ENCODE data around the gene MPST. TPM values are rescaled to one million over a fixed set of nuclear protein-coding genes. Genes with fewer than 3 reads are reported as not detected.

The MPST gene
- total RNA-seq, 4 donors from 2014 or later: 37.1 to 152 (median 84.1) TPM

DNA sequence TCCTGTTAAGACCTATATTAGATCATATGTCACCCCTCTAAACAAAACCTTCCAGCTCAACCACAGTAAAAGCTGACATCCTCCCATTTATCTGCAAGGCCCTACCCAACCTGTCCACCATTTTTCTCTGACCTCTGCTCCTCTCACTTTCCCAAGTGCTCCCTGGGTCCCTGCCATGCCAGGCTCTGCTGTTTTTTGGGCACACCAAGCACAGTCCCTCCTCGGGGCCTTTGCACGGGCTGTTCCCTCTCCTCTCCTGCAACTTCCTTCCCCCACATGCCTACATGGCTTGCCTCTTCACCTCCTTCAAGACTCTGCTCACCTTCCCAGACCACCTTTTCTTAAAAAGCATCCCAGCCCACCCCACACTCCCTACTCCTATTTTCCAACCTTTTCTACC lies 10.1 kb upstream of the MPST start:
- no peaks in the 10 kb centered on the region for H3K9me3 ChIP-seq
- no peak overlapping the region for H3K27ac ChIP-seq
- no peak for DNase-seq
- intact Hi-C loops (cut with DNase I; ENCODE audit: low total_unique reads): no loop called here
- no peaks in the 10 kb centered on the region for H3K36me3 ChIP-seq
- H3K4me3 ChIP-seq: no peak overlapping the region
- TF ChIP-seq, protein P1, sequence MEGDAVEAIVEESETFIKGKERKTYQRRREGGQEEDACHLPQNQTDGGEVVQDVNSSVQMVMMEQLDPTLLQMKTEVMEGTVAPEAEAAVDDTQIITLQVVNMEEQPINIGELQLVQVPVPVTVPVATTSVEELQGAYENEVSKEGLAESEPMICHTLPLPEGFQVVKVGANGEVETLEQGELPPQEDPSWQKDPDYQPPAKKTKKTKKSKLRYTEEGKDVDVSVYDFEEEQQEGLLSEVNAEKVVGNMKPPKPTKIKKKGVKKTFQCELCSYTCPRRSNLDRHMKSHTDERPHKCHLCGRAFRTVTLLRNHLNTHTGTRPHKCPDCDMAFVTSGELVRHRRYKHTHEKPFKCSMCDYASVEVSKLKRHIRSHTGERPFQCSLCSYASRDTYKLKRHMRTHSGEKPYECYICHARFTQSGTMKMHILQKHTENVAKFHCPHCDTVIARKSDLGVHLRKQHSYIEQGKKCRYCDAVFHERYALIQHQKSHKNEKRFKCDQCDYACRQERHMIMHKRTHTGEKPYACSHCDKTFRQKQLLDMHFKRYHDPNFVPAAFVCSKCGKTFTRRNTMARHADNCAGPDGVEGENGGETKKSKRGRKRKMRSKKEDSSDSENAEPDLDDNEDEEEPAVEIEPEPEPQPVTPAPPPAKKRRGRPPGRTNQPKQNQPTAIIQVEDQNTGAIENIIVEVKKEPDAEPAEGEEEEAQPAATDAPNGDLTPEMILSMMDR (IDR thresholded peaks at IDR 0.05): no peak
- TF ChIP-seq POLR2A (IDR thresholded peaks at IDR 0.05): no peak
- no peaks in the 10 kb centered on the region for H3K27me3 ChIP-seq
- H3K4me1 ChIP-seq: no peaks in the 10 kb centered on the region

DNA sequence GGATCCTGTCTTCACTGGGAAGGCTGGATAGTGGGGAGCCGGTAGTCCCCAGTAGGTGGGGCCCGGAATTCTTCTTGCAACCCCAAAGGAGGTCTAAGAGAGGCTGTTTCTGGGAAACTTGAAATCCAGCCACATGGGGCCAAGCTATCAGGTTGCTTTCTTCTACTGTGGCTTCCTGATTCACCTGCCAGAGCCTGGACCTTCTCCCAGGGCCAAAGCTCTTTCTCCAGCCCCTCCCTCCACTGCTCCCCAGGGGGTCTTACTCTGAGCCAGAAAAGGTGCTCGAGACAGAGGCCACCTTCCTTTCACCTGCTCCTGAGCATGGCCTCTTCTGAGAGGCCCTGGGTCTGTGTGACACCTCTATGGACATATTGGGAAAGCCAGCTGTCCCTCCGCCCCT lies 9.4 kb upstream of the MPST start:
- H3K27ac ChIP-seq: no peak overlapping the region
- TF ChIP-seq, protein P1 (IDR thresholded peaks at IDR 0.05): no peak
- no peak for TF ChIP-seq POLR2A (IDR thresholded peaks at IDR 0.05)
- no peaks in the 10 kb centered on the region for H3K36me3 ChIP-seq
- H3K4me3 ChIP-seq: no peak overlapping the region
- intact Hi-C loops (cut with DNase I; ENCODE audit: low total_unique reads): no loop called here
- no peaks in the 10 kb centered on the region for H3K9me3 ChIP-seq
- DNase-seq: no peak
- H3K4me1 ChIP-seq: no peaks in the 10 kb centered on the region
- no peaks in the 10 kb centered on the region for H3K27me3 ChIP-seq

DNA sequence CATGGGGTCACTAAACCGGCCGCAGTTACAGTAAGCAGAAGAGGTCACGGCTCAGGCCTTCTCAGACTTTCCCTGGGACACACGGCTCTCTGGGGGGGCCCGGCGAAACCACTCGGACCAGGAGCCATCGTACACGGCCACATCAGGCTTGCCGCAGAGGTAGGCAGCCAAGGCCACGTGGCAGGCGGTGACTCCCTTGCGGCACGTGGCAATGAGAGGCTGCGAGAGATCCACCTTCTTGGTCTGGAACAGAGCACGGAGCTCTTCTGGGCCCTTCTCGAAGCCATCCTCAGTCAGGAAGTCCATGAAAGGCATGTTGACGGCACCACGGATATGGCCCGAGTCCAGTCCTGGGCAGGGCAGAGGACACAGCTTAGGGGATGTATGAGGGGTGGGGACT lies 8.6 kb upstream of the MPST start:
- Histone ChIP-seq H3K36me3 (no peaks in the 10 kb centered on the region), H3K27ac (no peak overlapping the region), H3K4me1 (no peaks in the 10 kb centered on the region), H3K9me3 (no peaks in the 10 kb centered on the region), H3K27me3 (no peaks in the 10 kb centered on the region), H3K4me3 (no peak overlapping the region)
- TF ChIP-seq POLR2A (IDR thresholded peaks at IDR 0.05): no peak
- TF ChIP-seq, protein P1 (IDR thresholded peaks at IDR 0.05): no peak
- intact Hi-C loops (cut with DNase I; ENCODE audit: low total_unique reads): no loop called here
- DNase-seq: no peak

GRCh38 chr22:37011472-37011871 lies 8.1 kb upstream of the MPST start:
- Histone ChIP-seq H3K27me3 (no peaks in the 10 kb centered on the region), H3K4me1 (no peaks in the 10 kb centered on the region), H3K4me3 (no peak overlapping the region), H3K27ac (no peak overlapping the region), H3K9me3 (no peaks in the 10 kb centered on the region), H3K36me3 (no peaks in the 10 kb centered on the region)
- intact Hi-C loops (cut with DNase I; ENCODE audit: low total_unique reads): no loop called here
- TF ChIP-seq POLR2A (IDR thresholded peaks at IDR 0.05): no peak
- TF ChIP-seq, protein P1 (IDR thresholded peaks at IDR 0.05): no peak
- no peak for DNase-seq

GRCh38 chr22:37012262-37012904 lies 7.2 kb upstream of the MPST start:
- Histone ChIP-seq H3K27ac (no peak overlapping the region), H3K4me1 (peaks cover 0 to 6% of the 10 kb centered on the region in 2 donors), H3K4me3 (no peak overlapping the region), H3K9me3 (no peaks in the 10 kb centered on the region), H3K27me3 (no peaks in the 10 kb centered on the region), H3K36me3 (no peaks in the 10 kb centered on the region)
- no peak for DNase-seq
- no peak for TF ChIP-seq POLR2A (IDR thresholded peaks at IDR 0.05)
- TF ChIP-seq, protein P1 (IDR thresholded peaks at IDR 0.05): no peak
- intact Hi-C loops (cut with DNase I; ENCODE audit: low total_unique reads): no loop called here
